KMS-11 (cell line): ENCODE results near the gene LCP2.
"Not testable (repeated sequence)": the region's sequence is repeated elsewhere in the genome, so short reads cannot be mapped to it uniquely, and the experiment has no call there.

ENCODE experiments used
- H2AFZ ChIP-seq: fragments of 200-600 bp; sonication (generic); 2 replicates; pipeline ENCODE4 v1.6.1; 2016; ENCODE audit warnings: antibody characterized with exemption, mixed run types, low read depth
- H3K27ac ChIP-seq: fragments of 200-600 bp; sonication (generic); 2 replicates; pipeline ENCODE4 v1.6.1; 2016; ENCODE audit warnings: mild to moderate bottlenecking, mixed run types
- H3K27me3 ChIP-seq: fragments of 200-600 bp; sonication (generic); 2 replicates; pipeline ENCODE4 v1.6.1; 2017; ENCODE audit warnings: mild to moderate bottlenecking, low read depth, mixed run types, moderate library complexity; ENCODE audit not compliant: insufficient read depth
- H3K36me3 ChIP-seq: fragments of 200-600 bp; sonication (generic); 2 replicates; pipeline ENCODE4 v1.6.1; 2017; ENCODE audit warnings: mild to moderate bottlenecking, mixed run types; ENCODE audit not compliant: insufficient read depth
- H3K4me1 ChIP-seq: fragments of 200-600 bp; sonication (generic); 2 replicates; pipeline ENCODE4 v1.6.1; 2016; ENCODE audit warnings: mild to moderate bottlenecking, low read depth, mixed run types; ENCODE audit not compliant: poor library complexity, severe bottlenecking
- H3K4me2 ChIP-seq: fragments of 200-600 bp; sonication (generic); 2 replicates; pipeline ENCODE4 v1.7.0; 2016; ENCODE audit warnings: mild to moderate bottlenecking, mixed run types
- H3K4me3 ChIP-seq: fragments of 200-600 bp; sonication (generic); IDR thresholded peaks from 2 replicates; pipeline ENCODE4 v1.6.1; 2017; ENCODE audit warnings: low read depth, low read length, mixed read lengths; ENCODE audit not compliant: insufficient read depth
- H3K79me2 ChIP-seq: fragments of 200-600 bp; sonication (generic); 2 replicates; pipeline ENCODE4 v1.6.1; 2016; ENCODE audit warnings: low read depth, mixed run types; ENCODE audit not compliant: insufficient read depth
- H3K9ac ChIP-seq: fragments of 200-600 bp; sonication (generic); 2 replicates; pipeline ENCODE4 v1.6.1; 2016; ENCODE audit warnings: mild to moderate bottlenecking, mixed run types
- H4K20me1 ChIP-seq: fragments of 200-600 bp; sonication (generic); 2 replicates; pipeline ENCODE4 v1.6.1; 2016; ENCODE audit warnings: mild to moderate bottlenecking, mixed run types; ENCODE audit not compliant: insufficient read depth
- CTCF ChIP-seq: fragments of 200-600 bp; sonication (generic); conservative IDR thresholded peaks from 2 replicates; pipeline ENCODE4 v1.6.1; 2017; ENCODE audit warnings: low read depth, mild to moderate bottlenecking, antibody characterized with exemption, low read length, moderate library complexity, mixed read lengths

The LCP2 gene

GRCh38 chr5:170250810-170251317 lies 46.7 kb downstream of the LCP2 start:
- H3K4me3 ChIP-seq, result no peak overlapping the region
- H2AFZ ChIP-seq, result no peak overlapping the region
- H4K20me1 ChIP-seq, result no peaks in the 10 kb centered on the region
- no peak for TF ChIP-seq CTCF
- H3K36me3 ChIP-seq, result no peaks in the 10 kb centered on the region
- H3K9ac ChIP-seq, result no peak overlapping the region
- no peak overlapping the region for H3K4me2 ChIP-seq
- H3K27ac ChIP-seq, result no peak overlapping the region
- H3K27me3 ChIP-seq, result no peaks in the 10 kb centered on the region
- no peaks in the 10 kb centered on the region for H3K79me2 ChIP-seq
- no peaks in the 10 kb centered on the region for H3K4me1 ChIP-seq

DNA sequence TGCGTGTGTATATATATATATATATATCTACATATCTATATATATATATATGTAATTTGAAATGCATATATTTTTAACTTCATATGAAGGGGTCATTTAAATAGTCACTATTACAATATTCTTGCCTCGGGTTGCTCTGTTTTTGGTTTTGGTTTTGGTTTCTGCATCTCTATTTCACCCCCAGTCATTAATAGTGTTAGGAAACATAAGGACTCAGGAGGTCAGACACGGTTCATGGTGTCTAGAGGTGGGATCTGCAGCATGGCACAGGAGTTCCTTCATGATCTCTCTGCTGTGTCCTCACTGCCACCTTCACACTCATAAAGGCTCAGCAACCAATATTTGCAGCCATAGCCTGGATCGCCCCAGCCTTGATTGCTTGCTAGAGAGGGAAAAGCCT lies 48.2 kb downstream of the LCP2 start:
- Histone ChIP-seq H3K4me1 (no peaks in the 10 kb centered on the region), H3K4me3 (no peak overlapping the region), H3K36me3 (no peaks in the 10 kb centered on the region), H3K79me2 (no peaks in the 10 kb centered on the region), H2AFZ (no peak overlapping the region), H3K4me2 (no peak overlapping the region), H3K27me3 (no peaks in the 10 kb centered on the region), H3K27ac (no peak overlapping the region), H4K20me1 (no peaks in the 10 kb centered on the region), H3K9ac (no peak overlapping the region)
- TF ChIP-seq CTCF, result no peak

DNA sequence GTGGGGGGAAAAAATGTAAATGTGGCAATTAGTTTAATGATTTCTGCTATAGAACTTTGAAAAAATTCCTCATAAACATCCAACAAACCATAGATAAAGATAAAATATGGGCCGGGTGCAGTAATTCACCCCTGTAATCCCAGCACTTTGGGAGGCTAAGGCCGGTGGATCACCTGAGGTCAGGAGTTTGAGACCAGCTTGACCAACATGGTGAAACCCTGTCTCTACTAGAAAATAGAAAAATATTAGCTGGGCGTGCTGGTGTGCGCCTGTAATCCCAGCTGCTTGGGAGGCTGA lies 48.7 kb downstream of the LCP2 start:
- not testable (repeated sequence) for H3K27me3 ChIP-seq, H4K20me1 ChIP-seq, H3K79me2 ChIP-seq, H3K4me2 ChIP-seq, H3K9ac ChIP-seq, H3K27ac ChIP-seq, H3K4me3 ChIP-seq, H2AFZ ChIP-seq, H3K36me3 ChIP-seq, H3K4me1 ChIP-seq

GRCh38 chr5:170248172-170248930 lies 49.2 kb downstream of the LCP2 start:
- TF ChIP-seq CTCF, result no peak

DNA sequence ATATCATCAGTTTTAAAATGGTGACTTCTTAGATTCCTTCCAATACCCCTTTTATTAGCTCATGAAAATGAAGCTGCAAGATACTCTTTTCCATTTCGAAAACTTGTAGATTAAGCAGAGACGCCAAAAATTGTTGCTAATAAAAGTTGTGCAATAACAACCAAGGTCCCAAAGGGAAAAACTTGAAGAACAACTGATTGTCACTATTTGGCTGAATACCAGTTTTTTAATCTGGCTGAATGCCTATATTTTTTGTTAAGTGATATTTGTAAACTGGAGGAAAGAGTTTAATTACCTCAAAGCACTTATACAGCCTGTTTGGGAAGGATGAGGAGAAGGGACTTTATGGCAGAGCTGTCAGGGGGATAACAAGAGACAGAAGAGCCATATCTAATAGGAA lies 50.2 kb downstream of the LCP2 start:
- no peaks in the 10 kb centered on the region for H3K27me3 ChIP-seq
- H3K36me3 ChIP-seq, result no peaks in the 10 kb centered on the region
- H3K27ac ChIP-seq, result no peak overlapping the region
- H3K9ac ChIP-seq, result no peak overlapping the region
- no peaks in the 10 kb centered on the region for H3K4me1 ChIP-seq
- no peaks in the 10 kb centered on the region for H3K79me2 ChIP-seq
- H4K20me1 ChIP-seq, result no peaks in the 10 kb centered on the region
- H2AFZ ChIP-seq, result no peak overlapping the region
- no peak for TF ChIP-seq CTCF
- no peak overlapping the region for H3K4me3 ChIP-seq
- H3K4me2 ChIP-seq, result no peak overlapping the region

More at GRCh38 chr5:170248172-170248930, 49.2 kb downstream of the LCP2 start:
- H3K4me1 ChIP-seq, result no peaks in the 10 kb centered on the region
- H3K36me3 ChIP-seq, result no peaks in the 10 kb centered on the region
- H3K4me2 ChIP-seq, result no peak overlapping the region
- no peak overlapping the region for H2AFZ ChIP-seq
- no peak overlapping the region for H3K27ac ChIP-seq
- no peak overlapping the region for H3K4me3 ChIP-seq
- H4K20me1 ChIP-seq, result no peaks in the 10 kb centered on the region
- H3K9ac ChIP-seq, result no peak overlapping the region
- H3K79me2 ChIP-seq, result no peaks in the 10 kb centered on the region
- no peaks in the 10 kb centered on the region for H3K27me3 ChIP-seq
